CD14-positive monocyte (primary cell): Measurements from ENCODE around the gene TLNRD1. TPM values are rescaled to one million over a fixed set of nuclear protein-coding genes. Genes with fewer than 3 reads are reported as not detected.

Source experiments
- DNase-seq, 3 donors: peaks; one replicate each; pipeline ENCODE4 v3.0.0-alpha.2; 2011 to 2022
- H2AFZ ChIP-seq: 2 replicates; pipeline ENCODE4 v1.6.0; 2012; ENCODE audit warnings: mild to moderate bottlenecking, low read depth, low read length, inconsistent platforms; ENCODE audit not compliant: insufficient read depth, poor library complexity, severe bottlenecking
- H3K27ac ChIP-seq, 2 donors: 1 replicate in 1 of 2; 2 replicates in 1 of 2; pipeline ENCODE4 v1.5.1; 2012 to 2013; ENCODE audit warnings: low read length in 2 of 2, control low read depth in 1 of 2, inconsistent platforms in 1 of 2, low read depth in 1 of 2, mild to moderate bottlenecking in 1 of 2
- H3K27me3 ChIP-seq, 2 donors: one replicate each; pipeline versions ENCODE4 v1.6.0 to v1.6.1; 2011 to 2013; ENCODE audit warnings: low read length in 2 of 2; ENCODE audit not compliant: control insufficient read depth in 2 of 2, insufficient read depth in 2 of 2
- H3K36me3 ChIP-seq, 2 donors: replicated peaks in 1 of 2; 1 replicate in 1 of 2; 2 replicates in 1 of 2; pipeline versions ENCODE4 v1.5.1 to v1.6.1; 2012 to 2013; ENCODE audit warnings: low read length in 2 of 2, control low read depth in 1 of 2, inconsistent platforms in 1 of 2, mild to moderate bottlenecking in 1 of 2; ENCODE audit not compliant: insufficient read depth in 2 of 2, control insufficient read depth in 1 of 2
- H3K4me1 ChIP-seq, 2 donors: 1 replicate in 1 of 2; 2 replicates in 1 of 2; pipeline versions ENCODE4 v1.5.1 to v1.6.1; 2012 to 2013; ENCODE audit warnings: low read length in 2 of 2, control low read depth in 1 of 2, inconsistent platforms in 1 of 2, mild to moderate bottlenecking in 1 of 2, moderate library complexity in 1 of 2; ENCODE audit not compliant: insufficient read depth in 2 of 2, control insufficient read depth in 1 of 2
- H3K4me2 ChIP-seq: replicated peaks from 2 replicates; pipeline ENCODE3; 2012; ENCODE audit warnings: low read length, moderate library complexity, mild to moderate bottlenecking; ENCODE audit not compliant: poor library complexity, severe bottlenecking; ENCODE audit errors: extremely low read depth
- H3K4me3 ChIP-seq, 3 experiments: fragments of 200-600 bp in 1 of 3; sonication (generic) in 1 of 3; replicated peaks in 1 of 3; 1 replicate in 2 of 3; 2 replicates in 1 of 3; pipeline ENCODE4 v1.5.1; 2011 to 2013; ENCODE audit warnings: low read length in 3 of 3, mild to moderate bottlenecking in 3 of 3, control low read depth in 2 of 3, low read depth in 2 of 3, inconsistent platforms in 1 of 3, moderate library complexity in 1 of 3
- H3K79me2 ChIP-seq: 2 replicates; pipeline ENCODE4 v1.6.0; 2012; ENCODE audit warnings: mild to moderate bottlenecking, control low read depth, inconsistent platforms, low read length, moderate library complexity; ENCODE audit not compliant: insufficient read depth
- H3K9ac ChIP-seq: 2 replicates; pipeline ENCODE4 v1.6.0; 2017; ENCODE audit warnings: low read length, mild to moderate bottlenecking; ENCODE audit not compliant: insufficient read depth, poor library complexity, severe bottlenecking
- H3K9me3 ChIP-seq, 2 donors: replicated peaks in 1 of 2; 1 replicate in 1 of 2; 2 replicates in 1 of 2; pipeline versions ENCODE4 v1.5.1 to v1.6.1; 2012 to 2013; ENCODE audit warnings: low read length in 2 of 2, control low read depth in 1 of 2; ENCODE audit not compliant: control insufficient read depth in 1 of 2, insufficient read depth in 1 of 2
- H4K20me1 ChIP-seq: 2 replicates; pipeline ENCODE4 v1.6.0; 2012; ENCODE audit warnings: mild to moderate bottlenecking, low read length, control low read depth, moderate library complexity; ENCODE audit not compliant: insufficient read depth
- H3K27ac Mint-ChIP-seq, 7 donors: one replicate each; pipeline ENCODE4 v1.8.0; 2020; ENCODE audit warnings: mild to moderate bottlenecking in 7 of 7, mixed read lengths in 7 of 7, moderate library complexity in 6 of 7, inconsistent platforms in 2 of 7
- H3K27me3 Mint-ChIP-seq, 3 donors: one replicate each; pipeline ENCODE4 v1.8.0; 2021 to 2022; ENCODE audit warnings: low read depth in 3 of 3, mild to moderate bottlenecking in 3 of 3, mixed read lengths in 3 of 3, moderate library complexity in 3 of 3, inconsistent platforms in 1 of 3
- H3K36me3 Mint-ChIP-seq, 2 donors: one replicate each; pipeline ENCODE4 v1.8.0; 2020; ENCODE audit warnings: mixed read lengths in 2 of 2, inconsistent platforms in 1 of 2, mild to moderate bottlenecking in 1 of 2
- H3K4me1 Mint-ChIP-seq: one replicate; pipeline ENCODE4 v1.8.0; 2020; ENCODE audit warnings: mild to moderate bottlenecking, mixed read lengths
- H3K4me3 Mint-ChIP-seq, 2 donors: one replicate each; pipeline ENCODE4 v1.8.0; 2020; ENCODE audit warnings: mild to moderate bottlenecking in 2 of 2, mixed read lengths in 2 of 2, moderate library complexity in 1 of 2
- H3K9me3 Mint-ChIP-seq, 7 donors: one replicate each; pipeline ENCODE4 v1.8.0; 2020 to 2022; ENCODE audit warnings: mixed read lengths in 7 of 7, mild to moderate bottlenecking in 6 of 7, moderate library complexity in 6 of 7, inconsistent platforms in 2 of 7
- WGBS: methylation state at CpG from one replicate; pipeline ENCODE4 v1.1.5; 2013; ENCODE audit warnings: missing lambda C conversion rate; ENCODE audit not compliant: insufficient coverage; 5-methylcytosine and 5-hydroxymethylcytosine counted together
- intact Hi-C, 2 donors: fragments of 100-400 bp; cut with micrococcal nuclease; formaldehyde crosslinking; loops; one replicate each; pipeline versions ENCODE4 v1.15.0 to v1.15.1; 2023
- polyA plus RNA-seq, 3 donors: library from polyadenylated mRNA; depleted of rRNA in 1 of 3; unstranded in 2 of 3; stranded (reverse) in 1 of 3; fragments of 300-500 nt in 2 of 3; fragments of >200 nt in 1 of 3; fragmentation: Illumina TruSeq in 2 of 3; gene quantifications; 1 replicate in 2 of 3; 2 replicates in 1 of 3; pipeline ENCODE4 v1.2.3, GENCODE V29; 2012 to 2021
- TF ChIP-seq, protein P1 (sequence below): fragments of 200-600 bp; IDR thresholded peaks from one replicate; pipeline ENCODE4 v1.8.0; 2022; ENCODE audit warnings: antibody characterized with exemption, mild to moderate bottlenecking

The TLNRD1 gene
- polyA plus RNA-seq, 3 donors: 2.6 to 12.6 (median 3.4) TPM

DNA sequence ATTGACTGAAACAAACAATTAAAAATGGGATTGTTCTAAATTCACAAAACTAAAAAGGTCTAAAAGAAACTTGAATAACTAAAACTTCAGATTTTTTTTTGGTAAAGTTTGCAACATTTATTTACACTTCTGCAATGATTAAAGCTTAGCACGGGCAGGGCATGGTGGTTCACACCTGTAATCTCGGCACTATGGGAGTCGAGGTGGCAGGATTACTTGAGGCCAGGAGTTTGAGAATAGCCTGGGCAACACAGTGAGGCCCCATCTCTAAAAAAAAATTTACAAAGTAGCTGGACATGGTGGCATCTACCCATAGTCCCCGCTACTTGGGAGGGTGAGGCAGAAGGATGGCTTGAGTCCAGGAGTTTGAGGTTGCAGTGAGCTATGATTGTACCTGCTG is 31.6 kb downstream of the TLNRD1 start:
- Histone ChIP-seq H3K4me3 (no peak overlapping the region), H3K4me1 (peaks cover 22 to 23% of the 10 kb centered on the region in 2 donors), H3K9ac (no peak overlapping the region), H3K27me3 (no peaks in the 10 kb centered on the region), H2AFZ (no peak overlapping the region), H3K4me2 (no peak overlapping the region), H3K9me3 (no peaks in the 10 kb centered on the region), H3K36me3 (no peaks in the 10 kb centered on the region), H3K27ac (no peak overlapping the region), H4K20me1 (no peaks in the 10 kb centered on the region), H3K79me2 (no peaks in the 10 kb centered on the region)
- Mint-ChIP-seq H3K4me3 (no peak overlapping the region), H3K4me1 (peaks cover 23% of the 10 kb centered on the region), H3K27me3 (peaks cover 0 to 5% (median 0%) of the 10 kb centered on the region in 3 donors), H3K27ac (no peak overlapping the region), H3K36me3 (peaks cover 0 to 3% of the 10 kb centered on the region in 2 donors), H3K9me3 (peaks cover 0 to 5% (median 3%) of the 10 kb centered on the region in 7 donors)
- 89% methylated on average over 4 of the region's 4 CpGs for WGBS
- TF ChIP-seq, protein P1, sequence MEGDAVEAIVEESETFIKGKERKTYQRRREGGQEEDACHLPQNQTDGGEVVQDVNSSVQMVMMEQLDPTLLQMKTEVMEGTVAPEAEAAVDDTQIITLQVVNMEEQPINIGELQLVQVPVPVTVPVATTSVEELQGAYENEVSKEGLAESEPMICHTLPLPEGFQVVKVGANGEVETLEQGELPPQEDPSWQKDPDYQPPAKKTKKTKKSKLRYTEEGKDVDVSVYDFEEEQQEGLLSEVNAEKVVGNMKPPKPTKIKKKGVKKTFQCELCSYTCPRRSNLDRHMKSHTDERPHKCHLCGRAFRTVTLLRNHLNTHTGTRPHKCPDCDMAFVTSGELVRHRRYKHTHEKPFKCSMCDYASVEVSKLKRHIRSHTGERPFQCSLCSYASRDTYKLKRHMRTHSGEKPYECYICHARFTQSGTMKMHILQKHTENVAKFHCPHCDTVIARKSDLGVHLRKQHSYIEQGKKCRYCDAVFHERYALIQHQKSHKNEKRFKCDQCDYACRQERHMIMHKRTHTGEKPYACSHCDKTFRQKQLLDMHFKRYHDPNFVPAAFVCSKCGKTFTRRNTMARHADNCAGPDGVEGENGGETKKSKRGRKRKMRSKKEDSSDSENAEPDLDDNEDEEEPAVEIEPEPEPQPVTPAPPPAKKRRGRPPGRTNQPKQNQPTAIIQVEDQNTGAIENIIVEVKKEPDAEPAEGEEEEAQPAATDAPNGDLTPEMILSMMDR: no peak
- DNase-seq: no peak
- intact Hi-C loops: loop anchor here in 1 of 2 donors (10.0 kb wide), 1 partner anchor 48 kb away; the partner anchor contains the start of gene MESD

DNA sequence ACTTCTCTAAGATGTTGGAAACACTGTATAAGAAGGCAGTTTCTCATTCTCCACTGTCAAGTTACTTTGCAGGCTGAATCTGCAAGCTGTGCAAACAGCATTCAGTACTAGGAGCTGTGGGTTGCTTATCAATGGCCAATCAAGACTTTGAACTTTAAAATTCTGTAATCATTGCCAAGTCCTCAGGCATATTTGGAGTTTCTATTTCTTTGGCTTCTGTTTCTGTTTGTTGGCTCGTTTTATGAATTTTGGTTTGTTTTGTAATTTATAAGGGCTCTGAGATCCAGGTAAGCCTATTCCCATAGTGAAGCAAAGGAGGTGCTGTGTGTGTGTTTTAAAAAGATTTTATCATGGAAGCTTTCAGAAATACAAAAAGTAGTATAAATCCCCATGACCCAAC is 32.1 kb downstream of the TLNRD1 start:
- peaks cover 23% of the 10 kb centered on the region for H3K4me1 Mint-ChIP-seq
- no peak overlapping the region for H3K4me3 Mint-ChIP-seq
- TF ChIP-seq, protein P1: no peak
- no peak overlapping the region for H3K9ac ChIP-seq
- WGBS: no CpG with 5 or more reads among the region's 1 CpG
- H3K27me3 Mint-ChIP-seq: peaks cover 0 to 5% (median 0%) of the 10 kb centered on the region in 3 donors
- no peaks in the 10 kb centered on the region for H4K20me1 ChIP-seq
- H3K9me3 Mint-ChIP-seq: peaks cover 0 to 5% (median 3%) of the 10 kb centered on the region in 7 donors
- intact Hi-C loops: loop anchor here in 1 of 2 donors (10.0 kb wide), 1 partner anchor 48 kb away; the partner anchor contains the start of gene MESD
- peaks cover 0 to 3% of the 10 kb centered on the region in 2 donors for H3K36me3 Mint-ChIP-seq
- no peak for DNase-seq
- no peak overlapping the region for H3K27ac ChIP-seq
- no peak overlapping the region for H2AFZ ChIP-seq
- H3K4me2 ChIP-seq: no peak overlapping the region
- H3K79me2 ChIP-seq: no peaks in the 10 kb centered on the region
- no peak overlapping the region for H3K4me3 ChIP-seq
- H3K4me1 ChIP-seq: peaks cover 22 to 23% of the 10 kb centered on the region in 2 donors
- H3K27ac Mint-ChIP-seq: no peak overlapping the region
- H3K27me3 ChIP-seq: no peaks in the 10 kb centered on the region
- H3K36me3 ChIP-seq: no peaks in the 10 kb centered on the region
- no peaks in the 10 kb centered on the region for H3K9me3 ChIP-seq
